MM.1S (cell line): Measurements from ENCODE around the gene PIK3R6.

Experiments used
- DNase-seq: peaks from one replicate; pipeline ENCODE4 v3.0.0-alpha.2; 2015
- H2AFZ ChIP-seq: fragments of 300-600 bp; sonication (generic); 2 replicates; pipeline ENCODE4 v1.6.0; 2016; ENCODE audit warnings: antibody characterized with exemption, low read length
- H3F3A ChIP-seq: fragments of 300-600 bp; sonication (generic); 2 replicates; pipeline ENCODE4 v1.6.1; 2016; ENCODE audit warnings: mild to moderate bottlenecking, antibody characterized with exemption, low read length, moderate library complexity, mixed read lengths; ENCODE audit not compliant: insufficient read depth
- H3K27ac ChIP-seq: fragments of 300-600 bp; sonication (generic); 2 replicates; pipeline ENCODE4 v1.5.1; 2016; ENCODE audit warnings: mild to moderate bottlenecking, low read length
- H3K27me3 ChIP-seq: fragments of 300-600 bp; sonication (generic); replicated peaks from 2 replicates; pipeline ENCODE4 v1.6.0; 2016; ENCODE audit warnings: low read length; ENCODE audit not compliant: insufficient read depth
- H3K36me3 ChIP-seq: fragments of 300-600 bp; sonication (generic); replicated peaks from 2 replicates; pipeline ENCODE4 v1.6.1; 2016; ENCODE audit warnings: mild to moderate bottlenecking, low read length, mixed read lengths; ENCODE audit not compliant: insufficient read depth
- H3K4me1 ChIP-seq: fragments of 300-600 bp; sonication (generic); 2 replicates; pipeline ENCODE4 v1.6.1; 2016; ENCODE audit warnings: low read length, mixed read lengths
- H3K4me2 ChIP-seq: fragments of 300-600 bp; sonication (generic); 2 replicates; pipeline ENCODE4 v1.6.0; 2016; ENCODE audit warnings: low read depth, low read length
- H3K4me3 ChIP-seq: fragments of 300-600 bp; sonication (generic); 2 replicates; pipeline ENCODE4 v1.5.1; 2016; ENCODE audit warnings: low read length, mixed read lengths
- H3K79me2 ChIP-seq: fragments of 300-600 bp; sonication (generic); 2 replicates; pipeline ENCODE4 v1.6.1; 2016; ENCODE audit warnings: mixed run types, low read length, mixed read lengths
- H3K9ac ChIP-seq: fragments of 300-600 bp; sonication (generic); 2 replicates; pipeline ENCODE4 v1.6.1; 2016; ENCODE audit warnings: low read length, mixed read lengths
- H3K9me2 ChIP-seq: fragments of 300-600 bp; sonication (generic); replicated peaks from 2 replicates; pipeline ENCODE4 v1.6.1; 2016; ENCODE audit warnings: mild to moderate bottlenecking, low read length, mixed read lengths; ENCODE audit not compliant: insufficient read depth
- H3K9me3 ChIP-seq: fragments of 300-600 bp; sonication (generic); replicated peaks from 2 replicates; pipeline ENCODE4 v1.6.1; 2016; ENCODE audit warnings: mild to moderate bottlenecking, low read length, mixed read lengths; ENCODE audit not compliant: insufficient read depth
- H4K20me1 ChIP-seq: fragments of 300-600 bp; sonication (generic); 2 replicates; pipeline ENCODE4 v1.6.1; 2016; ENCODE audit warnings: mild to moderate bottlenecking, low read length, moderate library complexity, mixed read lengths; ENCODE audit not compliant: insufficient read depth
- CTCF ChIP-seq: fragments of 300-600 bp; sonication (generic); IDR thresholded peaks from 2 replicates; pipeline ENCODE4 v1.5.1; 2016; ENCODE audit warnings: antibody characterized with exemption, low read length, mixed read lengths
- EZH2 ChIP-seq: fragments of 300-600 bp; sonication (generic); optimal IDR thresholded peaks from 2 replicates; pipeline ENCODE3; 2017; ENCODE audit warnings: low read depth, mild to moderate bottlenecking, antibody characterized with exemption, low read length, mixed read lengths
- EZH2phosphoT487 ChIP-seq: fragments of 300-600 bp; sonication (generic); IDR thresholded peaks from 2 replicates; pipeline ENCODE4 v1.6.1; 2018; ENCODE audit warnings: antibody characterized with exemption, low read length

Gene PIK3R6

GRCh38 chr17:8832711-8833352, 34.6 kb downstream of the PIK3R6 start:
- Histone ChIP-seq H3K4me3 (no peak overlapping the region), H3K4me1 (no peaks in the 10 kb centered on the region), H3F3A (no peaks in the 10 kb centered on the region), H3K9ac (no peak overlapping the region), H3K27ac (no peak overlapping the region), H3K79me2 (no peaks in the 10 kb centered on the region), H2AFZ (no peak overlapping the region), H3K27me3 (peaks cover 27% of the 10 kb centered on the region), H3K9me2 (no peaks in the 10 kb centered on the region), H3K36me3 (no peaks in the 10 kb centered on the region), H4K20me1 (no peaks in the 10 kb centered on the region), H3K9me3 (no peaks in the 10 kb centered on the region), H3K4me2 (no peak overlapping the region)
- TF ChIP-seq EZH2phosphoT487 (no peak), CTCF (peak; percentile 46)
- DNase-seq: no peak

GRCh38 chr17:8831234-8831849, 36.1 kb downstream of the PIK3R6 start:
- H3K4me3 ChIP-seq: no peak overlapping the region
- no peaks in the 10 kb centered on the region for H3K9me2 ChIP-seq
- no peak for DNase-seq
- no peak for TF ChIP-seq EZH2phosphoT487
- no peak for TF ChIP-seq CTCF
- TF ChIP-seq EZH2: no peak
- no peaks in the 10 kb centered on the region for H3K9me3 ChIP-seq
- no peak overlapping the region for H3K27ac ChIP-seq
- no peaks in the 10 kb centered on the region for H3K4me1 ChIP-seq
- H4K20me1 ChIP-seq: no peaks in the 10 kb centered on the region
- no peaks in the 10 kb centered on the region for H3K36me3 ChIP-seq
- H3K4me2 ChIP-seq: no peak overlapping the region
- no peaks in the 10 kb centered on the region for H3K79me2 ChIP-seq
- no peaks in the 10 kb centered on the region for H3F3A ChIP-seq
- H2AFZ ChIP-seq: no peak overlapping the region
- H3K27me3 ChIP-seq: peaks cover 12% of the 10 kb centered on the region
- H3K9ac ChIP-seq: no peak overlapping the region

- Histone ChIP-seq H2AFZ (no peak overlapping the region), H3K27me3 (0 out of 2 replicates have a peak, but pooled peaks cover 5% of the 10 kb centered on the region), H3K36me3 (no peaks in the 10 kb centered on the region), H3K4me3 (no peak overlapping the region), H3K79me2 (no peaks in the 10 kb centered on the region), H4K20me1 (no peaks in the 10 kb centered on the region), H3K4me1 (no peaks in the 10 kb centered on the region), H3K27ac (no peak overlapping the region), H3K9me3 (no peaks in the 10 kb centered on the region), H3K9ac (no peak overlapping the region), H3K9me2 (no peaks in the 10 kb centered on the region), H3F3A (no peaks in the 10 kb centered on the region), H3K4me2 (no peak overlapping the region)
- TF ChIP-seq EZH2 (no peak), CTCF (no peak), EZH2phosphoT487 (no peak)
- no peak for DNase-seq
These were observed 37.3 kb downstream of the PIK3R6 start for GRCh38 chr17:8830141-8830540.
